ENCODE data around the gene FOXQ1. TPM values are rescaled to one million over a fixed set of nuclear protein-coding genes. Genes with fewer than 3 reads are reported as not detected.
"Not testable (repeated sequence)": the region's sequence is repeated elsewhere in the genome, so short reads cannot be mapped to it uniquely, and the experiment has no call there.

FOXQ1 gene
- total RNA-seq, 1 experiment from 2014 or later = 0.06 TPM

DNA sequence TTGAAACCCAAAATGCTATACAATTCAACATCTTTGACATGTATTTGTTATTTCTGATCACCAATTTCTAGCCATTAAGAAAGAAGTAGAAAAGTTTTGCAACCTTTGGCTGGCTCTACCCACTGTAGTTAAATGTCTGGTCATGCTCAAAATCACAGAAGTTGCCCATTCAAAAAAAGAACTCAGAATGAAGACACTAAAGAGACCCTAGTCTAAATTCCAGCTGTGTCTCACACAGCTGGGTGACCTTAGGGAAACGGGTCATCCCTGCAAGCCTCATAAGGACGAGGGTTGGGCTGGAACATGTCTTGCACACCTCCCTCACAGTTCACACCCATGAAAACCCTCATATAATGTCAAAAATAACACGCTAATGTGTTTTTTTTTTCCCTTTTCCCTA is 10.3 kb downstream of the FOXQ1 start:
- DNase-seq (ENCODE audit: low read depth) = no peak

DNA sequence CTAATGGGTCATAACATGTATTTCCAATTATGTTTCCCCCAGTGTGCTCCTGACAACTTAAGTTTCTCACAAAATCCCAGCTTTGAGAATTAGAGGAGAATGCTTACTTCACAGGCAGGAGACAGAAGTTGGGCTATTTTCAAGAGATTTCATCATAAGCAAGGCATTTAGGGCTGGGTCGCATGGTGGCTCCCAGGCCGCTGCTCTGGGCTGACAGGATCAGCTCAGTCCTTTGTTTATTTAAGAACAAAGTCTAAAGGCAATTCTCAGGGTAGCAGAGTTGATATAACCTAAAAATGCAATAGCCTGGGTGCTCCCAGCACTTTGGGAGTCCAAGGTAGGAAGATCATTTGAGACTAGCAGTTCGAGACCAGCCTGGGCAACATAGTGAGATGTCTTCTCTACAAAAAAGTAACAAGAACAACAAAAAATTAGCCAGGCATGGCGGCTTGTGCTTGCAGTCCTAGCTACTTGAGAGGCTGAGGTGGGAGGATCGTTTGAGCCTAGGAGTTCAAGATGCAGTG is 10.9 kb downstream of the FOXQ1 start:
- no peak for DNase-seq (ENCODE audit: low read depth)

DNA sequence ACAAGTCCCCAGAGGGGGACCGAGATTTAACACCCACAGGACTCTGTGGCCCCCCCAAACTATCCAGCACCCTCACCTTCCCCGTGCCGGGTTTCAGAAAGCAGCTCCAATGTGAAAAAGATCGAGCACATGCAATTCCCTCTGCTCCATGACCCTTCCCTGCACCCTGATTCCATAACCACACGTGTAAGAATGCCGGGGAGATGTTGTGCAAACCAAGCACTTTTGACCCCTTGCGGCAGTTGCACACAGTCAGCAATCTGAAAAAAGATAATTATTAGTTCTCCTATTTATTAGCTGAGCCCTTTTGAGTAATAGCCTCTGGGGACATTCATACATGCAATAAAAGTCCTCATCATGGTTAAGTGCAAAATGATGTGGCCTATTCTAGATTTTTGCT is 13.0 kb downstream of the FOXQ1 start:
- DNase-seq (ENCODE audit: low read depth) = no peak

DNA sequence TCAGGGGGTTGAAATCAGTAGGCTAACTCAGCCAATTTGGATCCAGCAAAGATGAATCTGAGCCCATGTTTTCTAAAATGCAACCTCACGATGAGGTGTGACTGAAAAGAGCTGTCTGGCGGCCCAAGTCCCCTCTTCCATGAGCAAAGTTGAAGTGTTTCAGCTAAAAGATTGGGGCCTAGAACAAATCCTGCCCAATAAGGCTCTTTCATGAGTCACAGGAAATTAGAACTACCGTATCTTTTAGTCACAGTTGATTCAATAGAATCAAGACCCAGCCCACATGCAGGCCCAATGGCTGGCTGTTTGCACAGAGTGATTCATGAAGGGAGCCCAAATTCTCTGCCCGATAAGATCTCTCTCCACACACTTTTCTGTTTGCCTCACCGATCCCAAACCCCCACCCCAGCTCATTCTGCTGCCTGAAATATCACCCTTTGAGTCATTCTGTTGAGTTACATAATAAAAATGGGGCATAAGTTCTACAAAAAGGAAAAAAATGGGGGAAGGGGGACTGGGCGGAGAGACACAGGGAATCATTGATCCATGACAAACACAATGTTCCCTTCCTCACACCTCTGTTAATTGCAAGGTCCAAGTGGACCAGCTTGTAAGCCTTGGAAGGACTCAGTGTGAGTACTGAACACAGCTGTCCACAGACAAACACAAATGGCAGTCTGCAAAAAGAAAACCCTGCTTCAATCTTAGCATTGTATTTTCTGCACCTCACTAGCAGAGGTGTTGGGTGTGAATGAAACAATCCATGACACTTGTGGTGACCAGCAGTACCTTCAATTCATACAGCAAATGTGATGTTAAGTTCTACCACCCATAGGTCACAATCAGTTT is 13.8 kb downstream of the FOXQ1 start:
- DNase-seq (ENCODE audit: low read depth) = peak; percentile 96

DNA sequence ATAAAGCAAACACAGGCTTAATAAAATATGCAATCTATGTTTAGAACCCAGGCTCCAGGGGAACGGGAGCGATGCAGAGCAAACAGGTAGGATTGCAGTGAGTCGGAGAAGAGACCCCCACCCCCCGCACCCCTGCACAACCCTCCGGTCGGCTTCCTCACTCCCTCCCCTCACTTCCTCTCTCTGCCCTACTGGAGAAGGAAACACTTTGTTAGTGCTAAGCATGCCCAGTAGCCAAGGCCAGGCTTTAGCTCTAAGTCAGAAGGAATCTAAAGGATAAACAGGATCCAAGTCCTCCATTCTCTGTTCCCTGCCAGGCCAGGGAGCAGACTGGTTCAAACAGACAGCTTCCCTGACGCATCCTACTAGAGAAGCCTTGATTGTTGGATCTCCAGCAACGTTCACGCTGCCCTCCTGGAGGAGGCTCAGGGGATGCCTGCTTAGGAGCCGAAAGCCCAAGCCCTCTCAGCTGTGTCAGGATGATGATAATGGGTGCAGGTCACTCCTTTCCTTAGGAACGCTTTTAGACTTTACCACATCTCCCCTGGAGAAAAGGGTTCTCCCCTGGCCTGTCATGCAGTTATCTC is 14.7 kb downstream of the FOXQ1 start:
- DNase-seq (ENCODE audit: low read depth) = no peak

DNA sequence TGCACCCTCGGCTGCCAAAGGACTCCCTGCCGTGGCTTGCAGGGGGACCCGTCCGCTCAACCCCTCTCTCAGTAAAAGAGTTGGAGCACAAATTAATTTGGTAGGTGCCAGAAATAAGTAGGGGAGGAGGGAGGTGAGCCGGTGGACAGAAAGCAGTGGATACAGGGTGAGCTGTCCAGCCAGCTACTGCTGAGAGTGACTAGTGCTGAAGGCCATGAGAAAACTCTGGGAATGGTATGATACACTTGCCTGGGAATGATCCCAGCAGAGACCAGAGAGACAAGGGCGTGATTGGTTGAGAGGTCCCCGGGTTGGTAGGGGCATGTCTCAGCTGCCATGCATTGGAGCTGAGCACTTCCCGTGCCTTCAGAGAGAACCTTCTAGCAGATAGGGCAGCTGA is 15.7 kb downstream of the FOXQ1 start:
- DNase-seq (ENCODE audit: low read depth) = no peak

DNA sequence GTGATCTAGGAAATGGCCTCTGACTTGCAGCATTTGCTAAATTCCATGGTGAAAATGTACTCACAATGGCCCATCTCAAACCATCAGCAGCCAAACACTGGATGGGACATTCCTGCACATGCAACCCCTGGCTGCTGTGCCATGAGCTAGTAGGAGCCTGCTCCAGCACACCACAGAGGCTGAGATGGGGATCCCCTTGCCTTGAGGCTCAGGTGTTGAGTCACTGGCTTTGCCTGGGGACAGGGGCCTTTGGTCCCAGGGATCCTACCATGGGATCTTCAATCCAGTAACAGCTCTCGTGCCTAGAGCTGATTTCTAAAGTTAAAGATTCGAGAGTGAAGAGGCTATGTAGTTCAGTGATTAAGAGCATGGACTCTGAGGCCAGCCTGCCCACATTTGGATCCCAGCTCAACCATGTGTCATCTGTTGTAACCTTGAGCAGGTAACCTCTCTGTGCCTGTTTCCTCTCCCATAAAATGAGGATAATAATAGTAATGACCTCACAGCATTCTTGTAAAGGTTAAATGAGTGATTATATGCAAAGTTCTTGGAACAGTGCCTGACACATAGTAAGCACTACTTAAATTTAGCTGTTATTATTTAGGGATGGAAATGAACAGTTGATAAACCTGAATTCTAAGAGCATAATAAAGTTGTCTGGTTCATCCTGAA is 16.4 kb downstream of the FOXQ1 start:
- no peak for DNase-seq (ENCODE audit: low read depth)

DNA sequence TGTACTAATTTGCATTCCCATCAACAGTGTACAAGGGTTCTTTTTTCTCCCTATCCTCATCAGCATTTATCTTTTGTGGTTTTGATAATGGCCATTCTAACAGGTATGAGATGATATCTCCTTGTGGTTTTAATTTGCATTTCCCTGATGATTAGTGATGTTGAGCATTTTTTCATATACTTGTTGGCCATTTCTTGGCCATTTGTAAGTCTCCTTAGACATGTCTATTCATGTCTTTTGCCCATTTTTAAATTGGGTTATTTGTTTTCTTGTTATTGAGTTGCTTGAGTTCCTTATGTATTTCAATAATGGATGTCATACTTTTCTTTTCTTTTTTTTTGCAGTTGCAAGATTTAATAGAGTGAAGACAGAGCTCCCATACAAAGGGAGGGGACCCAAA is 17.8 kb downstream of the FOXQ1 start:
- no peak for DNase-seq (ENCODE audit: low read depth)

DNA sequence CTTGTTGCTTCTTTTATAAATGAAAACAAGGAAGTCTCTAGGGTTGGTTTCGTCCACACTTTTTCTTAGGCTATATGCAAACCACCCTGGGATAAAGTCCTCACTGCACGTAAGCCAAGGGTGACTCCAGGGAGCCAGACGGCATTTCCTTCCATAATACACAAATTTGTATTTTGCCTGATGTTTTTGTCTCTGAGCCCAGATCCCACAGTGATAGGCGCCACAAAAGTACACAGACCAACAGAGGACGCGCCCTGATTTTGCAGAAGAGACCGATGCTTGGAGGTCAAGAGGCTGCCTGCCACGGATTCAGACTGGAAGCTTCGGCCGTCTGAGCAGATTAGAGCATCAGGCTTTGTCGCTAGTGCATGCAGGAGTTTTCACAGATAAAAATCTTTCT is 22.8 kb downstream of the FOXQ1 start:
- DNase-seq (ENCODE audit: low read depth) = no peak

DNA sequence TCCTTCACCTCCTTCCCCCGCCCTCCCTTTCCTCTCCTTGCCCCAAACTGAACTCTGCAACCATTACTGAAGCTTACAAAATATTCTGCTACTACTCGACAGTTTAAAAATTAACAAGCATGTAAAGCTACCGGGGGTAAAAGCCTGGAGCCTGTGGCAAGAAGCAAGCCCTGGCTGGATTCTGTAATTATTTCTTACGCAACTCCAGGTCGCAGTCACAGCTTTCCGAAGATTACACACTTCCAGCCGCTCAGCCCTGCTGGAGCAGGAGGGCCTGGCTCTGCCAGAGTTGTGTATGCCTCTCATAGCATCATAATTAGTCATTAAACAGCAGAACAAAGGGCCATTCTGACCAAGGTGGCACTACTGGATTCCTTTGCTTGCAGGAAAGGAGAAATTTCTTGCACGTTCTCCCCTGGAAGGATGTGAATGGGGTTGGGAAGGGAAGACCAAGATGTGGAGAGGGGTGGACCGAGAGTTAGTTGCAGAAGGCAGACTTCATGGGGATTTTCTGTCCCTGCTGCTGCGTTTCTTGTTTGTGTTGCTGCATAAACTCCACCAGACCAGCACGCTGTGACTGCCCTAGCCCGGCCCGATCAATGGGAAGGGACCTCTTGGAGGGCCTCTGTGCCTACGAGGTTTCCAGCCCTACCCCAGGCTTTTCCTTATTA is 23.6 kb downstream of the FOXQ1 start:
- peak; percentile 90 for DNase-seq (ENCODE audit: low read depth)

DNA sequence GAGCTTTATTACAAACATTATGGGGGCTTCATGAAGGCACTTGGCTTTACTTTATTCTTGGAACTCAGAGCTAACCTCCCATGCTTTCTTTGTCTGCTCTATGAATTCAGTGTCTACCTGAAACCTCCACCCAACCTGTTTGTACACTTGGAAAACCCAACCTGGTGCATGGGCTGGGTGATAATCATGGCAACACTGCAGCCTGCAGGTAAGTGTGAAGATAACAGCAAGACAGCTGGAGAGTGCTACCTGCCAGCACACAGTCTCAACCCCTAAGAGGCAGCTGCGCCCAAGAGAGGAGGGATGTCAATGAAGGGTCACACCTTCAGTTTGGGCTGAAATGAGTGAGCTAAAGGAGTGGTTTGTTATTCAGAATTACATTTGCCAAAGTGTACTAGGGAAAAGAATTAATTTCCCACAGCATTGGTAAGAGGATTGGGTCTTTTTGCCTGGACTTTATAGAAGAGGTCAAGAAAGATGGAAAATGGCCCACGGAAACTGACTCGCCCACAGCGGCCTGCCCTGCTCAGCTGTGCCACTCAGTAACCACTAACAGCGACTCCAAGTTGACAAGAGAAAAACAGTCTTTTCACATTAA is 24.4 kb downstream of the FOXQ1 start:
- DNase-seq (ENCODE audit: low read depth) = peak; percentile 62

DNA sequence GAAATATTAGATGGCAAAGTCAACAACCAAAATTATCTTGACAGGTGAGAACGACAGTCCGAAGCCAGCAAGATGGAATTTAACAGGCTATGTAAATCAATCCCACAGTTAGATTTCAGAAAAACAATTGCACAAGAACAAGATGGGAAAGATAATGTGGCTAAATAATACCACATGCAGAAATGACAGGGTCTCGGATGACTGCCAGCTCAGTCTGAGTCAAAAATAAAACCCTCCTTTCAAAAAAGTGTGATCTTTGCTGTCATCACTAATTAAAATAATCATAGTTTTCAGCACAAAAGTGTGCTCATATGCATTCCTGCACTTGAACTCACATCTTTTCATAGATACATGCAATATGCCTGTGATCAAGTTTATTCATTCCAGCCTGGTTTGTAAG is 25.9 kb downstream of the FOXQ1 start:
- no peak for DNase-seq (ENCODE audit: low read depth)

DNA sequence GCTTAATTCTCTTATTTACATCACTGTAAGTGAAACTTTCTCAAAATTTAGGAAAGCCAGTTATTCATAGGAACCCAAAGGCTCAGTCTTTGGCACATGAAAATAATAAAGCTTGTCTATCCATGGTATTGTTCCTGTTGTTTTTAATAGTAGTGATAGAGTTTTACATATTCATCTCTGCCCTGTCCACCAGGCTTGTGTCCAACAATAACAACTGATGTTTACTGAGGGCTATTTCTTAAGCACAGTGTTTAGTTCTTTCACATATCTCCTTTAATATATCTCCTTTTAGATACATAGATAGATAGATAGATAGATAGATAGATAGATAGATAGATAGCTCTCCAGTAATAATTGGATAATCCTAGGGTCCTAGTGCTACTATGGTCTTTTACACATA is 34.2 kb downstream of the FOXQ1 start:
- no peak for DNase-seq (ENCODE audit: low read depth)

DNA sequence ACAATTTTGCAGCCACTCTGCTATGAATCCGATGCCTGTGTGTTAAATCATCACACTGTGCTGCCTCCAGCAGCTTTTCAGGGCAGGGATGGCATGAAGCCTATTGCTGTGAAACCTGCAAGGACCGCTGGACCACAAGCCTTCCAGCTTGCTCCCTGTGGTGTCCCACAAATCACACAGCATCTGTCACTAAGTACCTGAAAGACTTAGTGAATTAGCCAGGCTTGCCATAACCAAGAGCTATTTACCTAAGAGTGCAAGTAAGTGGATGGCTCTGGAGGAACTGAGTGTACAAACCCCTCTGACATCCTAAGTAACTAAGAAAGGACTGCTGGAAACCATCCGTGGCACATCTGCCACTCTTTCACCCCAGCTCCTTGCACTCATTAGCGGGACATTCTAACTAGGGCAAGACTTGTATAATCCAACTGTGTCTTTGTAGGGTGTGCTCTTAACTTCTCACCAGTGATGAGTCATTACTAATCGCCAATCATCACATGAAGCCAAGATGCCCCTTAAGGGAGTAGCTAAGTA is 34.7 kb downstream of the FOXQ1 start:
- no peak for DNase-seq (ENCODE audit: low read depth)

DNA sequence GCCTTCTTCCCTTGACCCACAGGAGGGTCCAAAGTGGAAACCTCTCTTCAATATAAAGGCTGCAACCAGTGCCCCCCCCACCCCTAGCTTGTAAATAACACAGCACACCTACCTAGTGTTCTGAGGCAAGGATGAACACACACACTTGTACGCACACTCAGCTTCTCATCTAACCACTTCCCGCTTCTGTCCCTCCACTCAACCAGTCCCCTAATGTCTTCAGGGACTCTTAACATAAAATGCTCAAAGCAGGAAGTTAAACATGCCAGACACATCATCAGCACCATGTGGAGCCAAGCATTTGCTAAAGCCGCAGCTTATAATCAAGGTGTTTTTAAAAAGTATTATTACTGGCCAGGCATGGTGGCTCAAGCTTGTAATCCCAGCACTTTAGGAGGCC is 35.3 kb downstream of the FOXQ1 start:
- DNase-seq (ENCODE audit: low read depth) = peak; percentile 33

DNA sequence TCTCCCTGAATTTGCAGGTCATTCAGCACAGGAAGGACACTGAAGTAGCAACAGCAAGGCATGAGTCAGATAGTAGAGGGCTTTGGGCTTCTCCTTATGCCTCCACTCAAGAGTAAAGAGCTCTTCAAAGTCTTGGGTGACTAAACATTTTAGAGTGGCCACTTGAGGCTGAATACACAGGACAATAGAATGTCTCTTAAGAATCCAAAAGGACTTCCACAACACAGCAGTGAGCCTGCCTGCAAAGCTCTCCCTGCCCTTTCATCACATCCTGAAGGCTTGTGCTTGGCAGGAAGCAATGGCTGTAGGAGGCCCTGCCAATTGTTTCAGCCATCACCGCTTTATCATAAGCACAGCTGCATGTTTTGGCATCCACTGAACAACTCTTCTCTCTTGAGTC is 36.8 kb downstream of the FOXQ1 start:
- no peak for DNase-seq (ENCODE audit: low read depth)

DNA sequence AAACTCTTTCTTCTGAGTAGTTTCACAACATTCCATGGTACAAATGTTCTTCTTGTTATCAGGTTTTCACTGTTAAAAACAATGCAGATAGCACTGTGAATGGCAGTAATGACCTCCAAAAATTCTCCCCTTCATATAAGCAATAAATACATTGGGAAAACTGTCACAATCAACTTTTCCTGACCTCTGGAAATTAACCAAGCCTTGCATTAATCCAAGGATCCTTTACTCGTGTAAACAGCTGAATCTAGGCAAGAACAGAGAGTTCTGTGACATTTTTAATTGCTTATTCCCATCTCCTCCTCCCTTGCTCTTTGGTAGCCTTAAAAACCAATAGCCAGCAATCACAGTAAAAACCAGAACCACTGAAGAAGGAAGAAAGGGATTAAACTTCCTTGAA is 37.8 kb downstream of the FOXQ1 start:
- DNase-seq (ENCODE audit: low read depth) = no peak

DNA sequence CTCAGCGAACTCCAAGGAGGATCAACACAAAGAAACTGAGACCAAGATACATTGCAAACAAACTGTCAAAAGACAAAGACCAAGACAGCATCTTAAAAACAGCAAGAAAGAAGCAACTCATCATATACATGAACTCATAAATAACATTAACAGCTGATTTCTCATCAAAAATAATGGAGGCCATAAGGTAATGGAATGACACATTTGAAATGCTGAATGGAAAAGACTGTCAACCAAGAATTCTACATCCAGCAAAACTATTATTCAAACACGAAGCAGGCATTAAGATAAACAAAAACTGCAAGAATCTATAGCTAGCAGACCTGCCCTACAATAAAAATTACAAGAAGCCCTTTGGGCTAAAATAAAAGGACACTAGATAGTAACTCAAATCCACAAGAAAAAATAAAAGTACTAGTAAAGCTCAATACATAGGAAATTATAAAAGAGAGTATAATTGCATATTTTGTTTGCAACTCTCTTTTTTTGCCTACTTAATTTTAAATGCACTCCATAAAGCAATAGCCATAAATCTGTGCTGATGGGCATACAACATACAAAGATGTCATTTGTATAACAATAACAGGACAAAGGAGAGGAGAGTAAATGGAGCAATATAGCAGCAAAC is 39.6 kb downstream of the FOXQ1 start:
- no peak for DNase-seq (ENCODE audit: low read depth)

DNA sequence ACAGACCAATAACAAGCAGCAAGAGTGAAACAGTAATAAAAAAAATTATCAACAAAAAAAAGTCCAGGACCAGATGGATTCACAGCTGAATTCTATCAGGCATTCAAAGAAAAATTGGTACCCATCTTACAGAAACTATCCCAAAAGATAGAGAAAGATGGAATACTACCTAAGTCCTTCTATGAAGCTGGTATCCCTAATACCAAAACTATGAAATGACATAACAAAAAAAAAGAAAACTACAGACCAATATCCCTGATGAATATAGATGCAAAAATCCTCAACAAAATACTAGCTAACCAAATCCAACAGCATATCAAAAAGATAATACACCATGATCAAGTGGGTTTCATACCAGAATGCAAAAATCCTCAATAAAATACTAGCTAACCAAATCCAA is 43.2 kb downstream of the FOXQ1 start:
- DNase-seq (ENCODE audit: low read depth) = not testable (repeated sequence)

DNA sequence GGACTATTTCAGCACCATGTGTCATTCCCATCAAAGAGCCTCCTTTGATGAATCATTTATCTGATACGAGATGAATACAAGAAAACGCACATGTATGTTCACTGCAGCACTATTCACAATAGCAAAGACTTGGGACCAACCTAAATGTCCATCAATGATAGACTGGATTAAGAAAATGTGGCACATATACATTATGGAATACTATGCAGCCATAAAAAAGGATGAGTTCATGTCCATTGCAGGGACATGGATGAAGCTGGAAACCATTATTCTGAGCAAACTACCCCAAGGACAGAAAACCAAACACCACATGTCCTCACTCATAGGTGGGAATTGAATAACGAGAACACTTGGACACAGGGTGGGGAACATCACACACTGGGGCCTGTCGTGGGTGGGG is 49.8 kb downstream of the FOXQ1 start:
- not testable (repeated sequence) for DNase-seq (ENCODE audit: low read depth)

DNA sequence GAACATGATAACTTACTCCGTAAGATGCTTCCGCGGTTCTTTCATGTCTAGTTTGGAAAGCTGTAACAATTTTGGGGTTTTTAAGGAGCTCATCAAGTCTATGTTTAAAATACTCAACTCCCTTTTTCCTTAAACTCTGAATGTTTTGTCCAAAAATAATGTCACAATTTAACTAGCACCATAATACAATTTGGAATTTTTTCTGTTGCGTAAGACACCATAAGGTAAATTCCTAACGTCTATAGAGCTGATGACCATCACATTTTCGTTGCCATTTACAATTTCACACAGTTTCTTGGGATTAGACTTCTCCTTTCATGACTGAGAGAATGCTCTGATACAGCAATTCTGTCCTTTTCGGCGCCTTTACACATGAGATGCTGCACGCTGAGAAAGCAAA is 50.7 kb downstream of the FOXQ1 start:
- DNase-seq (ENCODE audit: low read depth) = no peak
